PC-9 (cell line): Measurements from ENCODE around the gene RS1. TPM values are rescaled to one million over a fixed set of nuclear protein-coding genes. Genes with fewer than 3 reads are reported as not detected.

Experiments
- BruUV-seq: library from RNA; stranded (reverse); fragments of 400-500 nt; replicated peaks from 2 replicates; lab custom pipeline; 2021; lab: Mats Ljungman, UMichigan
- CTCF ChIA-PET: fragments of 300-600 bp; sonication (Branson Sonifier 250); formaldehyde crosslinking; loops from one replicate; lab custom pipeline; 2022; ENCODE audit warnings: antibody characterized with exemption; lab: Charles Lee
- POLR2A ChIA-PET: fragments of 300-600 bp; sonication (Branson Sonifier 250); formaldehyde crosslinking; loops from one replicate; lab custom pipeline; 2022; ENCODE audit warnings: antibody characterized with exemption; ENCODE audit not compliant: unreplicated experiment; lab: Charles Lee
- DNase-seq, 2 experiments: peaks; one replicate each; pipeline versions ENCODE4 v3.0.0 to v3.0.0-alpha.2; 2015 to 2022; ENCODE audit warnings: mixed read lengths in 1 of 2
- H2AFZ ChIP-seq: fragments of 200-600 bp; sonication (generic); 2 replicates; pipeline ENCODE4 v1.8.1; 2017; ENCODE audit warnings: antibody characterized with exemption
- H3F3A ChIP-seq: fragments of 200-600 bp; sonication (generic); 2 replicates; pipeline ENCODE4 v1.8.1; 2017; ENCODE audit warnings: antibody characterized with exemption, mild to moderate bottlenecking, low read depth; ENCODE audit not compliant: insufficient read depth
- H3K27ac ChIP-seq: fragments of 200-600 bp; sonication (generic); 2 replicates; pipeline ENCODE4 v1.6.1; 2016; ENCODE audit warnings: mixed run types
- H3K27me3 ChIP-seq: fragments of 200-600 bp; sonication (generic); 2 replicates; pipeline ENCODE4 v1.6.1; 2016; ENCODE audit warnings: low read depth, mixed run types; ENCODE audit not compliant: insufficient read depth
- H3K36me3 ChIP-seq: fragments of 200-600 bp; sonication (generic); 2 replicates; pipeline ENCODE4 v1.6.1; 2016; ENCODE audit warnings: low read depth, mixed run types
- H3K4me1 ChIP-seq: fragments of 200-600 bp; sonication (generic); replicated peaks from 2 replicates; pipeline ENCODE4 v1.6.1; 2016; ENCODE audit warnings: mixed run types; ENCODE audit not compliant: insufficient read depth
- H3K4me2 ChIP-seq: fragments of 200-600 bp; sonication (generic); 2 replicates; pipeline ENCODE4 v1.6.1; 2017; ENCODE audit warnings: mixed run types
- H3K4me3 ChIP-seq: fragments of 200-600 bp; sonication (generic); 2 replicates; pipeline ENCODE4 v1.6.1; 2016; ENCODE audit warnings: mixed run types
- H3K79me2 ChIP-seq: fragments of 200-600 bp; sonication (generic); 2 replicates; pipeline ENCODE4 v1.6.1; 2017; ENCODE audit warnings: low read depth, mixed run types
- H3K9me2 ChIP-seq: fragments of 200-600 bp; sonication (generic); 2 replicates; pipeline ENCODE4 v1.8.1; 2017; ENCODE audit warnings: mild to moderate bottlenecking; ENCODE audit not compliant: insufficient read depth
- H3K9me3 ChIP-seq: fragments of 200-600 bp; sonication (generic); 2 replicates; pipeline ENCODE4 v1.8.1; 2016; ENCODE audit warnings: low read depth; ENCODE audit not compliant: insufficient read depth
- H4K20me1 ChIP-seq: fragments of 200-600 bp; sonication (generic); 2 replicates; pipeline ENCODE4 v1.8.1; 2017; ENCODE audit not compliant: insufficient read depth
- EZH2 ChIP-seq: fragments of 200-600 bp; sonication (generic); IDR thresholded peaks from 2 replicates; pipeline ENCODE4 v1.8.0; 2017; ENCODE audit warnings: antibody characterized with exemption, low read depth
- intact Hi-C: fragments of 100-400 bp; cut with micrococcal nuclease; formaldehyde crosslinking; loops from one replicate; pipeline ENCODE4 v1.10.0; 2022; ENCODE audit not compliant: unreplicated experiment
- total RNA-seq: library from RNA; stranded (reverse); gene quantifications from 2 replicates; pipeline ENCODE4 v1.2.3, GENCODE V29; 2021
- TF ChIP-seq, protein P1 (sequence below): fragments of 200-600 bp; sonication (generic); conservative IDR thresholded peaks from 2 replicates; pipeline ENCODE4 v1.6.1; 2017; ENCODE audit warnings: mixed run types, antibody characterized with exemption, mild to moderate bottlenecking, moderate library complexity

The RS1 gene
- total RNA-seq, 1 experiment from 2014 or later, result not detected

DNA sequence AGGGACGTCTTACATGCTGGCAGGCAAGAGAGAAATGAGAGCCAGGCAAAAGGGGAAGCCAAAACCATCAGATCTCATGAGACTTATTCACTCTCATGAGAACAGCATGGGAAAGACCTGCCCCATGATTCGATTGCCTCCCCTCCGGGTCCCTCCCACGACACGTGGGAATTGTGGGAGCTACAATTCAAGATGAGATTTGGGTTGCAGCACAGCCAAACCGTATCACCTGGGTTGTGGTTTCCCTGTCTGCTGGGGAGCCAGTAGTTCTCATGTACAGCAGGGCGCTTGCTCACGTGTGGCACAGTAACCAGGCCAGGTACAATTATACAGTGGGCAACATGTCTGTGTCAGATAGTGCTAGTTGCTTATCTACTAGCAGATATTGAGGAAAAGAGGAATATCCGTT, 11.1 kb upstream of the RS1 start:
- no peaks in the 10 kb centered on the region for H3K9me3 ChIP-seq
- no peaks in the 10 kb centered on the region for H3K4me1 ChIP-seq
- POLR2A ChIA-PET, result no interaction called here
- no TSS peak for BruUV-seq
- H3K4me2 ChIP-seq, result no peak overlapping the region
- H4K20me1 ChIP-seq, result no peaks in the 10 kb centered on the region
- H3K79me2 ChIP-seq, result no peaks in the 10 kb centered on the region
- H3K4me3 ChIP-seq, result no peak overlapping the region
- intact Hi-C loops, result no loop called here
- no peaks in the 10 kb centered on the region for H3K27me3 ChIP-seq
- H2AFZ ChIP-seq, result no peak overlapping the region
- no peak for DNase-seq
- no peaks in the 10 kb centered on the region for H3F3A ChIP-seq
- no peaks in the 10 kb centered on the region for H3K36me3 ChIP-seq
- CTCF ChIA-PET, result no interaction called here
- no peak overlapping the region for H3K27ac ChIP-seq
- TF ChIP-seq, protein P1, sequence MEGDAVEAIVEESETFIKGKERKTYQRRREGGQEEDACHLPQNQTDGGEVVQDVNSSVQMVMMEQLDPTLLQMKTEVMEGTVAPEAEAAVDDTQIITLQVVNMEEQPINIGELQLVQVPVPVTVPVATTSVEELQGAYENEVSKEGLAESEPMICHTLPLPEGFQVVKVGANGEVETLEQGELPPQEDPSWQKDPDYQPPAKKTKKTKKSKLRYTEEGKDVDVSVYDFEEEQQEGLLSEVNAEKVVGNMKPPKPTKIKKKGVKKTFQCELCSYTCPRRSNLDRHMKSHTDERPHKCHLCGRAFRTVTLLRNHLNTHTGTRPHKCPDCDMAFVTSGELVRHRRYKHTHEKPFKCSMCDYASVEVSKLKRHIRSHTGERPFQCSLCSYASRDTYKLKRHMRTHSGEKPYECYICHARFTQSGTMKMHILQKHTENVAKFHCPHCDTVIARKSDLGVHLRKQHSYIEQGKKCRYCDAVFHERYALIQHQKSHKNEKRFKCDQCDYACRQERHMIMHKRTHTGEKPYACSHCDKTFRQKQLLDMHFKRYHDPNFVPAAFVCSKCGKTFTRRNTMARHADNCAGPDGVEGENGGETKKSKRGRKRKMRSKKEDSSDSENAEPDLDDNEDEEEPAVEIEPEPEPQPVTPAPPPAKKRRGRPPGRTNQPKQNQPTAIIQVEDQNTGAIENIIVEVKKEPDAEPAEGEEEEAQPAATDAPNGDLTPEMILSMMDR, result no peak
- TF ChIP-seq EZH2, result no peak
- no peaks in the 10 kb centered on the region for H3K9me2 ChIP-seq

DNA sequence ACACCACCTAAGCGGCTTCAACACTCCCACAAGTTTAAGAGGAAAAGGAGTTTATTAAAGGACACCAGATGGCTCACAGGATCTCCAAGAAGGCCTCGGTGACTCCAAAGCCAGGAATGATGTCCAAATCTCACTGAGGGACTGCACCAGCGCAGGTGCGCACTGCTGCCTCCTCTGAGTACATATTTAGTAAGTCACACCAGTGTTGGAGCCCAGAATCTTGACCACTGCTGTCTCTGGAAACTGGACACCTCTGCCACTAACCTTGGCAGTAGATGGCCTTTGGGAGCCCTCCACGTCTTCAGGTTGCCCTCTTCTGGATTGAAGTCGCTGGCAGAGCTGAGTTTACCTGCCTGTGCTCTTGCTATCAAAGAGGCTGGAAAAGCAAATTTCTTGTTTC, 10.1 kb upstream of the RS1 start:
- BruUV-seq, result no TSS peak
- CTCF ChIA-PET, result no interaction called here
- Histone ChIP-seq H3K27me3 (no peaks in the 10 kb centered on the region), H3K9me2 (no peaks in the 10 kb centered on the region), H3K4me2 (no peak overlapping the region), H3K79me2 (no peaks in the 10 kb centered on the region), H3K27ac (no peak overlapping the region), H3K9me3 (no peaks in the 10 kb centered on the region), H3K4me1 (no peaks in the 10 kb centered on the region), H3K36me3 (no peaks in the 10 kb centered on the region), H3K4me3 (no peak overlapping the region), H3F3A (no peaks in the 10 kb centered on the region), H4K20me1 (no peaks in the 10 kb centered on the region), H2AFZ (no peak overlapping the region)
- POLR2A ChIA-PET, result no interaction called here
- DNase-seq, result no peak
- TF ChIP-seq, protein P1, result no peak
- TF ChIP-seq EZH2, result no peak
- intact Hi-C loops, result no loop called here

DNA sequence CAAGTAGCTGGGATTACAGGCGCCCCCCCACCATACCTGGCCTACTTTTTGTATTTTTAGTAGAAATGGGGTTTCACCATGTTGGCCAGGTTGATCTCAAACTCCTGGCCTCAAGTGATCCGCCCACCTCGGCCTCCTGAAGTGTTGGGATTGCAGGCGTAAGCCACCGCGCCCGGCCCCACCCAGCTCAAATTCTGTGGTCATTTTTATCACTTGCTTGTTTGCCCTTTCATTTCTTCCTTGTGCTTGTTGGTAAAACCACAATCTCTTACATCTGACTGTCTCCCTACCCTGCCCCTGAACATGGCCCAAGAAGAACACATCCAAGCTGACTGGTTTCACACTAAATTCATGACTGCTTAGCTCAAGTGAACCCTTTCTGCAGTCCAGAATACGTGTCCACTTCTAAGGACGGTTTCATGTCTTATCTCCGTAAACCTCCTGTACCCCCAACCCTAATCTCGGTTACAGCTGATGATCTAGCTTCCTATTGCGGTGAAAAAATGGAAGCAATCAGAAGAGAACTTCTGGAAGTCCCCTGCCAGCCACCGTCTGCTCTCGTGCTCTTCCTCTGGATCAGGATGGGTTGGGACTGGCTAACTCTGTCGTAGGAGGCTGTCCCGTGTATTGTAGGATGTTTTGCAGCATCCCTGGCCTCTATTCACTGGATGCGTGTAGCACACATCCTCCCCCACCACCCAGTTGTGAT, 5.4 kb upstream of the RS1 start:
- Histone ChIP-seq H3K27me3 (no peaks in the 10 kb centered on the region), H4K20me1 (no peaks in the 10 kb centered on the region), H3K9me3 (no peaks in the 10 kb centered on the region), H3K4me2 (no peak overlapping the region), H3K79me2 (no peaks in the 10 kb centered on the region), H2AFZ (no peak overlapping the region), H3K4me3 (no peak overlapping the region), H3F3A (no peaks in the 10 kb centered on the region), H3K9me2 (no peaks in the 10 kb centered on the region), H3K4me1 (peaks cover 4% of the 10 kb centered on the region; the same call in 1 of the 2 replicates), H3K36me3 (no peaks in the 10 kb centered on the region), H3K27ac (no peak overlapping the region)
- CTCF ChIA-PET, result no interaction called here
- no TSS peak for BruUV-seq
- intact Hi-C loops, result no loop called here
- peak in 1 of 2 experiments; percentile 11 for DNase-seq
- POLR2A ChIA-PET, result no interaction called here
- TF ChIP-seq EZH2, result no peak
- TF ChIP-seq, protein P1, result no peak
